Spleen (tissue), 11 donors: ENCODE data around the gene ADGRG1. TPM values are rescaled to one million over a fixed set of nuclear protein-coding genes. Genes with fewer than 3 reads are reported as not detected.

Source experiments
- DNase-seq: peaks from one replicate; pipeline ENCODE4 v3.0.0-alpha.2; 2020
- H3K27ac ChIP-seq, 8 donors: fragments of 200-600 bp; sonication (generic) in 7 of 8; 1 replicate in 4 of 8; 2 replicates in 4 of 8; pipeline versions ENCODE4 v1.5.0 to v1.8.0; 2016 to 2021; ENCODE audit warnings: inconsistent platforms in 4 of 8, mild to moderate bottlenecking in 4 of 8, moderate library complexity in 1 of 8
- H3K27me3 ChIP-seq, 7 donors: fragments of 200-600 bp; sonication (generic) in 6 of 7; replicated peaks in 1 of 7; 1 replicate in 4 of 7; 2 replicates in 3 of 7; pipeline versions ENCODE4 v1.5.0 to v1.8.0; 2016 to 2021; ENCODE audit warnings: inconsistent platforms in 3 of 7, mild to moderate bottlenecking in 1 of 7
- H3K36me3 ChIP-seq, 6 donors: fragments of 200-600 bp; sonication (generic) in 5 of 6; 1 replicate in 4 of 6; 2 replicates in 2 of 6; pipeline versions ENCODE4 v1.5.0 to v1.8.0; 2016 to 2021; ENCODE audit warnings: inconsistent platforms in 2 of 6
- H3K4me1 ChIP-seq, 6 donors: fragments of 200-600 bp; sonication (generic) in 5 of 6; 1 replicate in 3 of 6; 2 replicates in 3 of 6; pipeline versions ENCODE4 v1.5.0 to v1.8.0; 2016 to 2021; ENCODE audit warnings: inconsistent platforms in 3 of 6
- H3K4me3 ChIP-seq, 8 donors: fragments of 200-600 bp; sonication (generic) in 7 of 8; 1 replicate in 4 of 8; 2 replicates in 4 of 8; pipeline versions ENCODE4 v1.5.0 to v1.8.0; 2016 to 2021; ENCODE audit warnings: inconsistent platforms in 4 of 8, mild to moderate bottlenecking in 4 of 8, moderate library complexity in 2 of 8
- H3K9me3 ChIP-seq, 8 donors: fragments of 200-600 bp; sonication (generic) in 7 of 8; 1 replicate in 4 of 8; 2 replicates in 4 of 8; pipeline versions ENCODE4 v1.5.0 to v1.8.0; 2016 to 2021; ENCODE audit warnings: inconsistent platforms in 4 of 8
- CTCF ChIP-seq, 11 experiments: fragments of 200-600 bp in 7 of 11; fragments of 450-650 bp in 4 of 11; sonication (generic) in 4 of 11; IDR thresholded peaks in 8 of 11; conservative IDR thresholded peaks in 3 of 11; 1 replicate in 7 of 11; 2 replicates in 4 of 11; pipeline versions ENCODE4 v1.4.0 to v1.8.0; 2016 to 2021; ENCODE audit warnings: antibody characterized with exemption in 11 of 11, inconsistent platforms in 4 of 11, mild to moderate bottlenecking in 1 of 11
- POLR2A ChIP-seq, 3 donors: fragments of 450-650 bp; IDR thresholded peaks; one replicate each; pipeline ENCODE4 v1.5.1; 2017; ENCODE audit warnings: antibody characterized with exemption in 3 of 3, mild to moderate bottlenecking in 1 of 3
- POLR2AphosphoS5 ChIP-seq, 3 donors: sonication (generic); formaldehyde crosslinking; IDR thresholded peaks; one replicate each; pipeline ENCODE4 v1.5.1; 2017; ENCODE audit warnings: antibody characterized with exemption in 3 of 3
- WGBS, 5 donors: extraction: QIAGEN DNeasy Blood & Tissue Kit in 3 of 5; methylation state at CpG; one replicate each; pipeline versions ENCODE4 v1.1.5 to v1.1.7; 2013 to 2018; 5-methylcytosine and 5-hydroxymethylcytosine counted together
- intact Hi-C: fragments of 100-400 bp; cut with DNase I; formaldehyde crosslinking; loops from one replicate; pipeline ENCODE4 v1.15.0; 2023; ENCODE audit warnings: low total_unique reads
- polyA plus RNA-seq, 3 donors: library from polyadenylated mRNA; stranded (reverse); fragments of 200-250 nt; gene quantifications; one replicate each; pipeline ENCODE4 v1.2.1, GENCODE V29; 2013
- total RNA-seq, 7 donors: library from RNA; depleted of rRNA in 3 of 7; stranded (reverse); fragments of >200 nt in 3 of 7; fragmentation: NEBNext Ultra II Directional in 4 of 7; extraction: Animal tissue kit (Norgen Biotek cat#: 25700) in 4 of 7; gene quantifications; one replicate each; pipeline versions ENCODE4 v1.1.0 to v1.2.1, GENCODE V29; 2016 to 2021
- donor health status: healthy with polysubstance abuse.
- donor health status: DM: no; HTN: no; CAD: no; lungs with moderate emphysema.
- donor health status: DM: no; HTN: no; CAD: no.
- donor health status: Bipolar disorder and iron deficiency.
- donor health status: healthy.
- donor health status: DM: no; HTN: no; CAD: no.
- donor health status: DM: yes; HTN: yes; CAD: no.

The ADGRG1 gene
- total and polyA plus RNA-seq, 10 donors, result 1.0 to 23.7 (median 8.2) TPM

- WGBS, 5 donors, result 54 to 64% (median 60%) methylated on average over 20 to 24 of the region's 24 CpGs
- H3K4me3 ChIP-seq, result peak overlapping the region in 1 of 8 donors; percentile 2
- no peaks in the 10 kb centered on the region for H3K36me3 ChIP-seq
- TF ChIP-seq POLR2A (IDR thresholded peaks at IDR 0.05), result no peak
- peak; percentile 25 to 44 (median 39) for TF ChIP-seq POLR2AphosphoS5 (IDR thresholded peaks at IDR 0.05)
- DNase-seq, result no peak
- peaks cover 0 to 15% (median 0%) of the 10 kb centered on the region in 7 donors for H3K27me3 ChIP-seq
- intact Hi-C loops, result loop anchor here (5.0 kb wide), 2 partner anchors 54 to 69 kb away; no protein-coding TSS in a partner anchor
- no peaks in the 10 kb centered on the region for H3K9me3 ChIP-seq
- H3K27ac ChIP-seq, result peak overlapping the region in 6 of 8 donors; percentile 45 to 83 (median 52)
- peaks cover 11 to 58% (median 33%) of the 10 kb centered on the region in 6 donors for H3K4me1 ChIP-seq
Measured at GRCh38 chr16:57645691-57646387, 17.4 kb downstream of the ADGRG1 start.

- Histone ChIP-seq H3K27me3 (peaks cover 0 to 15% (median 0%) of the 10 kb centered on the region in 7 donors), H3K4me3 (peak overlapping the region in 1 of 8 donors; percentile 35), H3K4me1 (peaks cover 11 to 64% (median 33%) of the 10 kb centered on the region in 6 donors), H3K27ac (peak overlapping the region in 7 of 8 donors; percentile 29 to 83 (median 48)), H3K36me3 (no peaks in the 10 kb centered on the region), H3K9me3 (no peaks in the 10 kb centered on the region)
- TF ChIP-seq POLR2AphosphoS5 (IDR thresholded peaks at IDR 0.05) (peak in 2 of 3 donors; percentile 7 to 43), CTCF (IDR thresholded peaks at IDR 0.05 in 8 of 11, conservative IDR thresholded peaks at IDR 0.05 in 3 of 11) (no peak)
- intact Hi-C loops, result loop anchor here (5.0 kb wide), 2 partner anchors 54 to 69 kb away; no protein-coding TSS in a partner anchor
- no peak for DNase-seq
- WGBS, 5 donors, result 49 to 62% (median 56%) methylated on average over 9 to 14 of the region's 14 CpGs
Measured at GRCh38 chr16:57646388-57647039, 18.1 kb downstream of the ADGRG1 start.

GRCh38 chr16:57647136-57647875 is 18.9 kb downstream of the ADGRG1 start:
- Histone ChIP-seq H3K4me1 (peaks cover 11 to 72% (median 33%) of the 10 kb centered on the region in 6 donors), H3K27ac (peak overlapping the region in 7 of 8 donors; percentile 3 to 83 (median 48))

More at GRCh38 chr16:57647136-57647875, 18.9 kb downstream of the ADGRG1 start:
- TF ChIP-seq POLR2AphosphoS5 (IDR thresholded peaks at IDR 0.05) (no peak), POLR2A (IDR thresholded peaks at IDR 0.05) (no peak), CTCF (IDR thresholded peaks at IDR 0.05 in 8 of 11, conservative IDR thresholded peaks at IDR 0.05 in 3 of 11) (no peak)
- Histone ChIP-seq H3K4me3 (peak overlapping the region in 2 of 8 donors; percentile 6 to 35), H3K36me3 (no peaks in the 10 kb centered on the region), H3K9me3 (no peaks in the 10 kb centered on the region), H3K27me3 (peaks cover 0 to 15% (median 0%) of the 10 kb centered on the region in 7 donors)
- no peak for DNase-seq
- intact Hi-C loops, result loop anchor here (5.0 kb wide), 2 partner anchors 55 to 70 kb away; no protein-coding TSS in a partner anchor
- WGBS, 5 donors, result 44 to 49% (median 46%) methylated on average over 10 of the region's 10 CpGs
